ENCODE results near the gene PPP1R27. TPM values are rescaled to one million over a fixed set of nuclear protein-coding genes. Genes with fewer than 3 reads are reported as not detected.
A peak's percentile ranks its signal among the peaks of the same experiment; 100 is the strongest.

Gene PPP1R27
- total and polyA plus RNA-seq, 2 donors (not counting 3 experiments of a cell fraction or from before 2014, with no cell fraction given) = not detected

GRCh38 chr17:81832608-81833159 is 2.2 kb downstream of the PPP1R27 start:
- ChIA-PET POLR2A (interaction anchor here (0.6 to 1.5 kb wide), 2 partner anchors 24 to 98 kb away, joined by 3 to 5 read pairs; no protein-coding TSS in a partner anchor), CTCF (interaction anchor here (0.6 to 2.5 kb wide), 2 partner anchors 11 to 26 kb away, joined by 3 to 20 read pairs; no protein-coding TSS in a partner anchor)
- TF ChIP-seq GATA2 (IDR thresholded peaks at IDR 0.05; ENCODE audit: insufficient read depth, insufficient read length, low read depth, low read length) (no peak), JUN (IDR thresholded peaks at IDR 0.05; ENCODE audit: borderline replicate concordance, insufficient read depth, insufficient read length, low read depth) (no peak), MYC (IDR thresholded peaks at IDR 0.05; ENCODE audit: low read depth, low read length) (no peak), POLR2A (IDR thresholded peaks at IDR 0.05; ENCODE audit: low read depth, low read length) (no peak), FOS (IDR thresholded peaks at IDR 0.05; ENCODE audit: borderline replicate concordance, insufficient read depth, low read length) (no peak), POLR2AphosphoS5 (IDR thresholded peaks at IDR 0.05; ENCODE audit: insufficient read depth, low read depth, low read length) (no peak), EZH2 (IDR thresholded peaks at IDR 0.05; ENCODE audit: borderline replicate concordance, low read depth, low read length, severe bottlenecking) (no peak)
- TF ChIP-seq, protein P1, sequence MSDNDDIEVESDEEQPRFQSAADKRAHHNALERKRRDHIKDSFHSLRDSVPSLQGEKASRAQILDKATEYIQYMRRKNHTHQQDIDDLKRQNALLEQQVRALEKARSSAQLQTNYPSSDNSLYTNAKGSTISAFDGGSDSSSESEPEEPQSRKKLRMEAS (IDR thresholded peaks at IDR 0.05; ENCODE audit: insufficient read depth, insufficient read length) = no peak
- TF ChIP-seq, protein P2, sequence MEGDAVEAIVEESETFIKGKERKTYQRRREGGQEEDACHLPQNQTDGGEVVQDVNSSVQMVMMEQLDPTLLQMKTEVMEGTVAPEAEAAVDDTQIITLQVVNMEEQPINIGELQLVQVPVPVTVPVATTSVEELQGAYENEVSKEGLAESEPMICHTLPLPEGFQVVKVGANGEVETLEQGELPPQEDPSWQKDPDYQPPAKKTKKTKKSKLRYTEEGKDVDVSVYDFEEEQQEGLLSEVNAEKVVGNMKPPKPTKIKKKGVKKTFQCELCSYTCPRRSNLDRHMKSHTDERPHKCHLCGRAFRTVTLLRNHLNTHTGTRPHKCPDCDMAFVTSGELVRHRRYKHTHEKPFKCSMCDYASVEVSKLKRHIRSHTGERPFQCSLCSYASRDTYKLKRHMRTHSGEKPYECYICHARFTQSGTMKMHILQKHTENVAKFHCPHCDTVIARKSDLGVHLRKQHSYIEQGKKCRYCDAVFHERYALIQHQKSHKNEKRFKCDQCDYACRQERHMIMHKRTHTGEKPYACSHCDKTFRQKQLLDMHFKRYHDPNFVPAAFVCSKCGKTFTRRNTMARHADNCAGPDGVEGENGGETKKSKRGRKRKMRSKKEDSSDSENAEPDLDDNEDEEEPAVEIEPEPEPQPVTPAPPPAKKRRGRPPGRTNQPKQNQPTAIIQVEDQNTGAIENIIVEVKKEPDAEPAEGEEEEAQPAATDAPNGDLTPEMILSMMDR (IDR thresholded peaks at IDR 0.05; ENCODE audit: extremely low read depth in 1 of 2, insufficient read depth in 1 of 2, low read depth in 1 of 2, low read length in 2 of 2) = no peak
- no peaks in the 10 kb centered on the region for H3K27me3 ChIP-seq (ENCODE audit: control insufficient read depth in 2 of 2, insufficient read depth in 2 of 2, low read length in 2 of 2)
- BruUV-seq (replicated peaks) = no TSS peak
- intact Hi-C loops (cut with micrococcal nuclease) (no loop called here), dilution Hi-C loops (cut with MboI; ENCODE audit: extremely low pct_ligation_motif_present, low sequenced_read_pairs) (no loop called here)
- H3K9ac ChIP-seq (replicated peaks; ENCODE audit: extremely low read depth, insufficient read depth, low read length) = peak overlapping the region; percentile 85
- DNase-seq (ENCODE audit: low read depth, low spot score) (peak; percentile 25), FAIRE-seq (peak; percentile 37)
- H3K79me2 ChIP-seq (ENCODE audit: control insufficient read depth, insufficient read depth, low read length) = peaks cover 9% of the 10 kb centered on the region
- H3K9me1 ChIP-seq (replicated peaks; ENCODE audit: control insufficient read depth, extremely low read depth, insufficient read depth, low read length) = no peaks in the 10 kb centered on the region
- H3K4me1 ChIP-seq (ENCODE audit: control insufficient read depth, extremely low read depth, insufficient read depth, low read length) = peaks cover 11% of the 10 kb centered on the region
- H3K4me3 ChIP-seq (replicated peaks in 1 of 3; ENCODE audit: insufficient read depth in 1 of 3, low read depth in 1 of 3, low read length in 3 of 3) = peak overlapping the region; percentile 59 to 72 (median 68)
- no peaks in the 10 kb centered on the region for H4K20me1 ChIP-seq (replicated peaks; ENCODE audit: control insufficient read depth, extremely low read depth, insufficient read depth, low read length)
- H3K36me3 ChIP-seq (ENCODE audit: control insufficient read depth in 2 of 2, extremely low read depth in 1 of 2, insufficient read depth in 2 of 2, low read length in 2 of 2) = peaks cover 0 to 1% of the 10 kb centered on the region in 2 experiments
- no peaks in the 10 kb centered on the region for H3K9me3 ChIP-seq (replicated peaks; ENCODE audit: control insufficient read depth, insufficient read depth, low read length)
- peak overlapping the region; percentile 40 for H3K27ac ChIP-seq (ENCODE audit: insufficient read depth, low read depth, low read length)
- H2AFZ ChIP-seq (ENCODE audit: low read depth, low read length) = peak overlapping the region; percentile 80
- H3K4me2 ChIP-seq (ENCODE audit: insufficient read depth, low read length) = peak overlapping the region; percentile 61

Measured in endothelial cell of umbilical vein (primary cell).